Activated T-helper 9 cell treated with anti-CD3 and anti-CD28 coated beads, Interleukin-2, amount 50 U/mL, for 16 hours (primary cell): ENCODE results near the gene PRMT6.

Experiments
- DNase-seq: peaks from one replicate; pipeline ENCODE4 v3.0.0-alpha.2; 2020; ENCODE audit warnings: low read depth

PRMT6 gene

DNA sequence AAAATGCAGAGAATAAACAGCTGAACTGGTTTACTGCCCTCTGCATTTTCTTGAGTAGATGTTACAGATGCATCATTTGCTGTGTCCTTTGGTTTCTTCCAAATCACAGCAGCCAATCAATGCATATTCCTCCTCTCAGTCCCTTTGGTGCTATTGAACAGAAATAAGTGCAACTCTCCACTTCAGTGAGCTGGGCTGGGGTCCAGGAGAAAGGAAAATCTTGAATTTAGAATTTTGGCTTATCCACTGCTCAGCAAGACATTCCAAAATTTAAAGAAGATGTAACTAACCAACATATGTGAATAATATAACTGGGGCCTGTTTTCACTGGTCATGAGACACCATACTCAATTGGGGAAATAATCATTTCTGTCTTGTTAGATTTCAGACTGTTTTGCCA, 39.2 kb downstream of the PRMT6 start:
- DNase-seq, result no peak

- no peak for DNase-seq
These were observed 40.2 kb downstream of the PRMT6 start for GRCh38 chr1:107096690-107097089.

- no peak for DNase-seq
These were observed 42.5 kb downstream of the PRMT6 start for GRCh38 chr1:107098961-107099360.

GRCh38 chr1:107100331-107100984, 44.0 kb downstream of the PRMT6 start:
- no peak for DNase-seq

GRCh38 chr1:107105914-107106313, 49.4 kb downstream of the PRMT6 start:
- no peak for DNase-seq
